Measurements from ENCODE around the gene BANF1. TPM values are rescaled to one million over a fixed set of nuclear protein-coding genes. Genes with fewer than 3 reads are reported as not detected.

BANF1 gene
- total RNA-seq, 2 experiments from 2014 or later, result 264 to 280 TPM

DNA sequence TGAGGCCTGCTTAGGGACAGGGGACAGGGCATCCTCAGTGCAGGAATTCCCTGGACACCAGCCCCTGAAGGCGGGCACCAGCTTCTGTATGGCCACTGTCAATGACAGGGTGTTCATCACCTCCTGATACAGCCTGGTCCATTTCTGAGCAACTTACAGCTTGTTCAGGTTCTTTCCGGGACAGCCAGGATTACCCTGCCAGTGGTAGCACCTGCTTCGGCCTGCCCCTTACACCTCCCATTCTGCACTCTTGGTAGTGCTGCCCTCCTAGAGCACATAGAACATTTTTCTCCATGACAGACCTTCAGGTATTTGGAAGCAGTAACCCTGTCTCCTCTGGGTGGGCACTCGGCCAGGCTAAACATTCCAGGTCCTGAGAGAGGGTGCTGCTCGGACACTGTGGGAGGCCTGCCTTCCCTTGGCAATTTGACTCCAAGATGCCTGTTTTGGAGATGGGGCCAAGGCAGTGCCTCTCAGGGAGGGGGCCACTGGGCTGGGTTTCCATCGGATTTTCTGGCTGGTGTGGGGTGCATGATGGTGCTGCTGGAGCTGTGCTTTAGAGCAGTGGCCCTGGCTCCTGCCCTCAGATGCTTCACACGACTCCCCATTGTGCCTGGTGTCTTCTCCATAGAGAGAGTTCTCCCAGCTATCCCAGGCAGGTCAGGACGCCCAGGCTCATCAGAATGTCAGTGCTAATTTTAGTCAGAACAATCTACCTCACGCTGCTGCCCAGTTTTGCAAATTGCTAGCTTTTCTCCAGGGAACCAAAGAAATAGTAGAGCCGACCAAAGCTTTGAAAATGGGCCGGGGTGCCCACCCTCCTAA is 45.5 kb downstream of the BANF1 start:
- Mint-ChIP-seq H3K4me3 (no peak overlapping the region), H3K27ac (no peak overlapping the region), H3K9me3 (no peaks in the 10 kb centered on the region), H3K36me3 (peaks cover 5% of the 10 kb centered on the region), H3K4me1 (ENCODE audit: low read depth) (peaks cover 36% of the 10 kb centered on the region), H3K27me3 (peaks cover 5% of the 10 kb centered on the region)
- intact Hi-C loops (cut with micrococcal nuclease), result no loop called here
- POLR2A ChIA-PET, result interaction anchor here (1.2 kb wide), 1 partner anchor 11 kb away, joined by 3 read pairs; no protein-coding TSS in a partner anchor
- CTCF ChIA-PET, result interaction anchor here (1.1 kb wide), 1 partner anchor 20 kb away, joined by 5 read pairs; no protein-coding TSS in a partner anchor
- DNase-seq, result no peak

DNA sequence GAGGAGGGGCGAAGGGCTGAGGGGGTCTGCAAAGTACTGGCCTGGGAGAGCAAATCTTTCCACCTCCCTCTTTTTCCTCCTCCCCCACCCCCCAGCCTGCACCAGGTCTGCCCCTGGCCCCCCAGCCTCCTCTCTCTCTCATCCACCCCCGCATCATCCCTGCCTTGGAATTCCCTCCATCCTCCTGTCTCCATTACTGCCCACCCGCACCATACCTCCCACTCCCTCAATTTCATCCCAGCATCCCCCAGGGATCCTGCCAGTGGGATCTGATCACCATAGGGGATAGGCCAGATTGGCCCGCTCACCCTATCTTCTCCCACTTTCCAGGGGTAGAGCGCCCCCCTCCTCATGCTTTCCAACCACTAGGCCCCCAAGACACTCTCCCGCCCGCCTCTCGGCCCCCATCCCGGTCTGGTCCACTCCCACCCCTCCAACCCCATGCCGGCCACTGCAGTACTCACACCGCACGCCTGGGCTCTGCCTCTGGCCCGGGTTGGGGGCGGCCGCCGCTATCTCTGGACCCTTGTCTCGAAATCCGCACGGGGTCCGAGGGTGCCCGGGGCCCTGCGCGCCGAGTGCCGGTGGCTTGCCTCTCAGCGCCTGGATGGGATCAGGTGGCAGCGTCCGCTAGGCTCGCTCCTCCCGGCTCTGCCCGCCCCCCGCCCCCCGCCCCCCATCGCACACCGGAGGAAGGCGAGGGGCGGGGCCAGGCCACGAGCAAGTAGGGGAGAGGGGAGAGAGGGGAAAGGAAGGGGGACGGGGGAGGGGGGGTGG is 46.4 kb downstream of the BANF1 start, which contains the start of gene GAL3ST3:
Gene GAL3ST3, minus strand, starts transcription at position 615 of the 777 bp plus-strand sequence. CDS start 3,746 bp downstream, outside the sequence.
- DNase-seq, result no peak
- ChIA-PET CTCF (interaction anchor here (3.8 kb wide), 1 partner anchor 26 kb away, joined by 24 read pairs; no protein-coding TSS in a partner anchor), POLR2A (no interaction called here)
- Mint-ChIP-seq H3K4me3 (no peak within 1 kb of the TSS), H3K4me1 (ENCODE audit: low read depth) (peaks cover 45% of the 10 kb centered on the region), H3K36me3 (peaks cover 10% of the 10 kb centered on the region), H3K9me3 (no peaks in the 10 kb centered on the region), H3K27me3 (peaks cover 5% of the 10 kb centered on the region), H3K27ac (no peak within 1 kb of the TSS)
- intact Hi-C loops (cut with micrococcal nuclease), result no loop called here

DNA sequence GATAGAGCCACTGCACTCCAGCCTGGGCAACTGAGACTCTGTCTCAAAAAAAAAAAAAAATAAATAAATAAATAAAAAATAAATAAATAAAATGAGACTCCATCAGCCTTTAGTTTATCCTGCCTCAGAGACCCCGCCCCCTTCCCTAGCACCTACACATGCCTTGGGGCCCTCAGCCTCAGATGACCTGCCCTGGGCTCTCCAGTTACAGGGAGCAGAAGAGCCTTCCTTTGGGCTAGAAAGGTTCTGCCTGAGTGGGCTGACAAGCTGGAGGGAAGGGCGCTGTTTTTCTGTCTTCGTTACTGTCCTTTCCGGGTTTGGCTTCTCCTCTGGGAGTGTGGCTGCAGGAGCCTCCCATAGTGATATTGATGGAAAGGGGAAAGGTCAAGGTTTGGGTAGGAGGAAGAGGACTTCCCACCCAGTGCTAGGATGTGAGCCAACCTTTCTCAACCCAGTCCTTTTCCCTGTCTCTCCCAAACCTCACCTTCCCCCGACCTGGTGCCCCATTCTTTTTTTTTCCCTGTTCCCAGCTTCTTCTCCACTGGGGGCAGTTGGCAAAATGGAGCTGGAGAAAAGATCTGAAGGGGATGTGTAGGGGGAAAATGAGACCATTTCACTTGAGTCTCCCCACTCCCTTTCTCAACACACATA is 48.4 kb downstream of the BANF1 start:
- CTCF ChIA-PET, result interaction anchor here (1.4 to 6.9 kb wide), 6 partner anchors 18 to 339 kb away, joined by 4 to 77 read pairs (median 6); partner anchors contain the start of genes FIBP, KAT5 and PACS1
- peak overlapping the region; percentile 100 for H3K4me3 Mint-ChIP-seq
- no peaks in the 10 kb centered on the region for H3K9me3 Mint-ChIP-seq
- intact Hi-C loops (cut with micrococcal nuclease), result loop anchor here (5.0 kb wide), 1 partner anchor 217 kb away; the partner anchor contains the start of gene RAB1B
- DNase-seq, result no peak
- peak overlapping the region; percentile 97 for H3K27ac Mint-ChIP-seq
- H3K36me3 Mint-ChIP-seq, result peaks cover 22% of the 10 kb centered on the region
- POLR2A ChIA-PET, result interaction anchor here (0.6 to 4.5 kb wide), 3 partner anchors 19 to 364 kb away, joined by 4 to 32 read pairs (median 8); partner anchors contain the start of genes BANF1 and PACS1
- H3K4me1 Mint-ChIP-seq (ENCODE audit: low read depth), result peaks cover 42% of the 10 kb centered on the region
- peaks cover 5% of the 10 kb centered on the region for H3K27me3 Mint-ChIP-seq

DNA sequence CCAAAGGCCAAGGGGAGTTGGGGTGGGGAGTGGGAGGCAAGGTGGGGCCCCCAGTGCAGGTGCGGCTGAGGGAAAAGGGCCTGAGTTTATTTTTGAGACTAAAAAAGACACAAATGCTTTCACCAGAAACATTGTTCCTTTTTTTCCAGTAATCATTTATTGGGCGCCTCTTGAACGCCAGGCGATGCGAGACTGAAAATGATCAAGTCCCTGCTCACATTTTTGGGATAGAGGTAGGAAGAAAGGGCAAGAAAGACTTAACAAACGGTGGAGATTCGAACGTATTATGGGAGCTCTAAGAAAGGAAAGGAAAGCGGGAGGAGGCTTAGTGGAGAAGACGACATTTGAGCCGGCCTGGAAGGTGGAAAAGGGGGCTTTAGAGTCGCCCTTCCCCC is 49.1 kb downstream of the BANF1 start:
- Mint-ChIP-seq H3K4me1 (ENCODE audit: low read depth) (peaks cover 41% of the 10 kb centered on the region), H3K4me3 (peak overlapping the region; percentile 100), H3K27me3 (peaks cover 5% of the 10 kb centered on the region), H3K36me3 (peaks cover 25% of the 10 kb centered on the region), H3K27ac (peak overlapping the region; percentile 97), H3K9me3 (no peaks in the 10 kb centered on the region)
- intact Hi-C loops (cut with micrococcal nuclease), result loop anchor here (5.0 kb wide), 1 partner anchor 216 kb away; the partner anchor contains the start of gene RAB1B
- ChIA-PET CTCF (interaction anchor here (0.9 to 6.9 kb wide), 11 partner anchors 9 to 340 kb away, joined by 3 to 77 read pairs (median 6); partner anchors contain the start of genes AP5B1, FIBP, KAT5 and PACS1), POLR2A (interaction anchor here (0.6 to 4.5 kb wide), 6 partner anchors 18 to 365 kb away, joined by 3 to 32 read pairs (median 4); partner anchors contain the start of genes BANF1 and PACS1)
- DNase-seq, result no peak

DNA sequence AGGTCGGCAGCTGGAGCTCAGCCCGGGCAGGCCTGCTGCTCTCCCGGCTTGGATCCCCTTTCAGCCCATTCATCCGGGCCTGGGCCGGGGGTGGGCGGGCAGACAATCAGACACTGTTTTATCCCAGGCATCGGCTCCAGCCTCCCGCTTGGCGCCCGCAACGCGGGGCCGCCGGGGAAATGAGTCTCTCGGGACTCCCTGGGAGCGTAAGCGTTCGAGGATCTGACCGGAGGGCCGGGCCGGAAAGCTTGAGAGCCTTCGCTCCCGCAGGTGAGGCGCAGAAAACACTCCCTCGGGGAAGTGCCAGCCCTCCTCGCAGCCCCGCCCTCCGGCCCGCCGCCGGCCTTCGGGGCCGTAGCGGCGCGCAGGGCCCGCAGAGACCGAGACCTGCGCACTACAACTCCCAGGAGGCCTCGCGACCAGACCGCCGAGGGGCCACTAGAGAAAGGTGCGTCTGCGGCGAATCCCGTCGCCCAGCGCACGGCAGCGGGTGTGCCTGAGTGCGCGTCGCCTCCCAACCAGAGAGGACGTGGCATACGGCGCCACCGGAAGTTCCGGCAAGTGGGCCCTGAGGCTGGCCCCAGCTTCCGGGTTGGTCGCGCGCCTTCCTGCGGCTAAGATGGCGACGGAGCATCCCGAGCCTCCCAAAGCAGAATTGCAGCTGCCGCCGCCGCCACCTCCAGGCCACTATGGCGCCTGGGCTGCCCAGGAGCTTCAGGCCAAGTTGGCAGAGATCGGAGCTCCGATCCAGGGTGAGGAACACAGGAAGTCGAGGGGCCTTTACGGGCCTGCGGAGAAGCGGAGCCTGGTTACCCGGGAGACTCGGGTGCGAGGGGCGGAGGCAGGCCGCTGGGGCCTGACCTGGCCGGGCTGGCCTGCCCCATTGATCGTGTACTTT is 49.7 kb downstream of the BANF1 start, which contains the start of gene SF3B2:
Gene SF3B2, plus strand, starts transcription at position 599 of the 898 bp plus-strand sequence. Its CDS starts 21 bp downstream, at position 620.
- Mint-ChIP-seq H3K4me1 (ENCODE audit: low read depth) (peaks cover 41% of the 10 kb centered on the region), H3K9me3 (no peaks in the 10 kb centered on the region), H3K36me3 (peaks cover 31% of the 10 kb centered on the region), H3K27ac (peak within 1 kb of the TSS; percentile 97), H3K27me3 (peaks cover 5% of the 10 kb centered on the region), H3K4me3 (peak within 1 kb of the TSS; percentile 100)
- ChIA-PET CTCF (interaction anchor here (0.9 to 6.9 kb wide), 13 partner anchors 9 to 341 kb away, joined by 3 to 77 read pairs (median 5); partner anchors contain the start of genes AP5B1, BANF1, FIBP and KAT5), POLR2A (interaction anchor here (0.7 to 4.5 kb wide), 12 partner anchors 8 to 272 kb away, joined by 3 to 32 read pairs (median 3); partner anchors contain the start of genes BANF1, CCDC85B and PACS1)
- intact Hi-C loops (cut with micrococcal nuclease), result loop anchor here (1.0 to 5.0 kb wide), 4 partner anchors 17 to 437 kb away; partner anchors contain the start of genes BANF1, EIF1AD, PCNX3 and RAB1B
- peak; percentile 99 for DNase-seq

DNA sequence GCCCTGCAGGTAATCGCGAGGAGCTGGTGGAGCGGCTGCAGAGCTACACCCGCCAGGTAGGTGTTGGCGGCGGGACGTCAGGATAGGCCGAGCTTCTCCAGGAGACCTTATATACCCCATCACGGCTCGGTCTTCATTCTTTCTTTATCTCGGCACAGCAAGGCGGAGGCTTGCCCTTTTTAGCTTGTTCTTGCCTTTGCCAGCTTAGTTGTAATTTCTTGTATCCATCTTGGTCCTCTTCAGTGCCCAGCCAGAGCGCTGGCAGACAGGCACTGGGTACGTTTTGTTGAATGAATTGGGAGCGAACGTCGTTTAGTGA is 50.3 kb downstream of the BANF1 start:
- CTCF ChIA-PET, result interaction anchor here (0.9 to 6.9 kb wide), 7 partner anchors 8 to 272 kb away, joined by 3 to 77 read pairs (median 9); partner anchors contain the start of genes AP5B1, BANF1 and PACS1
- H3K4me3 Mint-ChIP-seq, result peak overlapping the region; percentile 100
- H3K27ac Mint-ChIP-seq, result peak overlapping the region; percentile 97
- no peak for DNase-seq
- intact Hi-C loops (cut with micrococcal nuclease), result loop anchor here (1.0 to 5.0 kb wide), 4 partner anchors 17 to 437 kb away; partner anchors contain the start of genes BANF1, EIF1AD, PCNX3 and RAB1B
- H3K4me1 Mint-ChIP-seq (ENCODE audit: low read depth), result peaks cover 41% of the 10 kb centered on the region
- no peaks in the 10 kb centered on the region for H3K9me3 Mint-ChIP-seq
- H3K36me3 Mint-ChIP-seq, result peaks cover 36% of the 10 kb centered on the region
- peaks cover 5% of the 10 kb centered on the region for H3K27me3 Mint-ChIP-seq
- POLR2A ChIA-PET, result interaction anchor here (0.8 to 4.5 kb wide), 8 partner anchors 8 to 260 kb away, joined by 3 to 32 read pairs (median 3); partner anchors contain the start of genes BANF1, CCDC85B and PACS1

Other genes with a start within 250 kb of the BANF1 start
- gene AP5B1, start 221.5 kb upstream of the BANF1 start, total RNA-seq, result 10 to 100 TPM; 13.6 to 14.5 TPM
- not detected for gene OVOL1, start 215.4 kb upstream of the BANF1 start, total RNA-seq
- gene SNX32, start 168.5 kb upstream of the BANF1 start, total RNA-seq, result 1 to 10 TPM; 2.0 to 2.7 TPM
- gene CFL1, start 144.3 kb upstream of the BANF1 start, total RNA-seq, result 1,000 to 10,000 TPM; 1,166 to 1,191 TPM
- gene MUS81, start 142.1 kb upstream of the BANF1 start, total RNA-seq, result 10 to 100 TPM; 69.8 to 71.7 TPM
- gene EFEMP2, start 129.7 kb upstream of the BANF1 start, total RNA-seq, result 10 to 100 TPM; 11.5 to 12.5 TPM
- 10 to 100 TPM; 11.1 to 13.2 TPM for gene CTSW, start 122.7 kb upstream of the BANF1 start, total RNA-seq
- gene FIBP, start 114.0 kb upstream of the BANF1 start, total RNA-seq, result 100 to 1,000 TPM in 1 of 2 experiments, 10 to 100 TPM in 1; 94.2 to 101 TPM
- gene CCDC85B, start 111.8 kb upstream of the BANF1 start, total RNA-seq, result 10 to 100 TPM; 40.0 to 44.4 TPM
- gene FOSL1, start 102.1 kb upstream of the BANF1 start, total RNA-seq, result 10 to 100 TPM; 17.1 to 17.7 TPM
- gene C11orf68, start 83.4 kb upstream of the BANF1 start, total RNA-seq, result 10 to 100 TPM; 22.2 to 23.6 TPM
- 100 to 1,000 TPM; 154 to 169 TPM for gene DRAP1, start 83.1 kb upstream of the BANF1 start, total RNA-seq
- gene TSGA10IP, start 57.0 kb upstream of the BANF1 start, total RNA-seq, result not detected
- gene SART1, start 40.8 kb upstream of the BANF1 start, total RNA-seq, result 10 to 100 TPM; 59.1 to 60.5 TPM
- gene EIF1AD, start 346 bp upstream of the BANF1 start, total RNA-seq, result 10 to 100 TPM; 41.2 to 42.7 TPM
- not detected for gene CST6, start 9.5 kb downstream of the BANF1 start, total RNA-seq
- not detected for gene CATSPER1, start 24.0 kb downstream of the BANF1 start, total RNA-seq
- not detected for gene GAL3ST3, start 46.7 kb downstream of the BANF1 start, total RNA-seq
- 100 to 1,000 TPM; 271 to 274 TPM for gene SF3B2, start 49.9 kb downstream of the BANF1 start, total RNA-seq
- gene PACS1, start 67.8 kb downstream of the BANF1 start, total RNA-seq, result 10 to 100 TPM; 82.0 to 84.1 TPM

All from activated CD4-positive, alpha-beta memory T cell treated with anti-CD3 and anti-CD28 coated beads for 36 hours (primary cell).